NCI-H1417 (cell line): Measurements from ENCODE around the gene ZIC4.

ENCODE experiments used
- DNase-seq, 3 experiments: peaks; one replicate each; lab custom pipeline; 2025; lab: John Stamatoyannopoulos, UW

The ZIC4 gene

DNA sequence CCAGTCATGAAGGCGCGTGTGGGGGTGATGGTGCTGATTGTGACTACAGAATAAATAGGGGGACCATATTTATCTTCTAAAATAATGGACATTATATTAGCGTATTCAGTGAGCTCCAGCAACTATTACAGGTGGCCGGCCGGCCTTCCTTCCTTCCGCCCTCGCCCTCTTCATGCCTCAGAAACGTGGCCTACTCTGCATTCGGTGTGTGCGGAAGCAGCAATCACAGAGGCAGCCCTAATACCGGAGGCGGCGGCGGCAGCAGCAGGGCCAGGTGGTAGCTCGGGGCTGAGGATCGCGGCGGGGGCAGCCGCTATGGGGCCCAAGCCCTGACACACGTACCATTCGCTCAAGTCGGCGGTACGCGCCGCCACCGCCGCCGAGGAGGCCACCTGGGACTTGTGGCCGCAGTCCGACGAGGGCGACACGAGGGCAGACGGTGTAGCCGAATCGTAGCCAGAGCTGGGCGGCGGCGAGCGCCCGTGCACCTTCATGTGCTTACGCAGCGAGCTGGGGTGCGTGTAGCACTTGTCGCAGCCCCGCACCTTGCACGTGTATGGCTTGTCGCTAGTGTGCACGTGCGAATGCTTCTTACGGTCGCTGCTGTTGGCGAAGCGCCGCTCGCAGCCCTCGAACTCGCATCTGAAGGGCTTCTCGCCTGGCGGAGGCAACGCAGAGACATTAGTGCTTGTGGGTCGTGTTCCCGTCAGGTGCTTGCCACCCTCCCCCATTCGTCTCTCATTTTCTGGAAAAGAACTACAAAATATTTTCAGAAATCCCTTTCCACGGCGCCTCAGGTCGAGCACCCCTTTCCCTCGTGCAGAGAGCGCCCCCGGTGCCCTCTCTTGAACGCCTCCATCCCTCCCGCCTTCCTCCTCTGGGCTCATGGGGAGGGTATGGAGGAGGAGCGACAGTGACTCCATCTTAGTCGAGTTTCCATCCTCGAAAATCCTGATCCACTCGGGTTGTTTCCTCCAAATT, 15.5 kb downstream of the ZIC4 start:
- DNase-seq: no peak

DNA sequence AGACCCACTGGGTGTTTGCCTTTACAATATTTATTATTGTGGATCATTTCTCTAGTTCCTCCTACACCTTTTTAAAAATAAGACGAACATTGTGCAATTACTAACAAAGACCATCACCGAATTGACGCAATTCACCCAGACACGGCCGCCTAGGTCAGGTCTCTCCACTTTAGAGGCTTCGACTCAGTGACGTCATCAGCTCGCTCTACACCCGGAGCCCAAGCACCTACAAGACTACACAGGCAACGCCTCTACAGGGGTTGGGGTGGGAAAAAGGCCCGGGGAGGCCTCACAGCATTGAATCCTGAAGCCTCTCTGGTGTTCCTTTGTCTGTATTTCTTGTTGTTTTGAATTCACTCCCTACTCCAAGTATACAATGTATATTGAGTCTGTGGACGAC, 16.6 kb downstream of the ZIC4 start:
- no peak for DNase-seq

- DNase-seq: no peak
These were observed 17.4 kb downstream of the ZIC4 start for GRCh38 chr3:147388700-147389580.

GRCh38 chr3:147387885-147388699, 18.3 kb downstream of the ZIC4 start:
- DNase-seq: no peak

DNA sequence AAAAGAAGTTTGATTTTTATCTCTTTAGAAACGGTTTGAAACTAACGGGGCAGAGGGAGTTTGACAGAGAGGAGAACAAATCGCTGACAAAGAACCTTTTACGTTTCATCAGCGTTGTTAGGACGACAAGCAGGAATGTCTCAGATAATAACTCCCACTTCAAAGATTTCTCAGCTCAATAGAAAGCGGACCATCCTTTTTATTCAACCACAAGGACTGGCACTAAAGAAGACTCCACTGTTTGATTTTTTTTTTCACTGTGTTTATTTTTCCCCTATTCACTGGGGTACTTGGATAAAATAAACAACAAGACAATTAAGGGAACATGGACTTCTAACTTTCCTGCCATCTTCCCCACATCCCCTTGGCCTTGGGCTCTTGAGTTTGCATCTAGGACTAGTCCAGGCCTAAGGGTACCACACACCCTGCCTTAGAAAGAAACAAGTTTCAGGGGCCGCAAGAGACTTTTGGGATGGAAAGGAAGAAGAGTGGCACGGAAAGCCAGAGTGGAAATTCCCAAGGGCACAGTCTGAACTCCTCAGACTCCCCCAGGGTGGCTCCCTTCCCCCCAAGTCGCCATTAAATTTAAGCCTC, 19.0 kb downstream of the ZIC4 start:
- no peak for DNase-seq

DNA sequence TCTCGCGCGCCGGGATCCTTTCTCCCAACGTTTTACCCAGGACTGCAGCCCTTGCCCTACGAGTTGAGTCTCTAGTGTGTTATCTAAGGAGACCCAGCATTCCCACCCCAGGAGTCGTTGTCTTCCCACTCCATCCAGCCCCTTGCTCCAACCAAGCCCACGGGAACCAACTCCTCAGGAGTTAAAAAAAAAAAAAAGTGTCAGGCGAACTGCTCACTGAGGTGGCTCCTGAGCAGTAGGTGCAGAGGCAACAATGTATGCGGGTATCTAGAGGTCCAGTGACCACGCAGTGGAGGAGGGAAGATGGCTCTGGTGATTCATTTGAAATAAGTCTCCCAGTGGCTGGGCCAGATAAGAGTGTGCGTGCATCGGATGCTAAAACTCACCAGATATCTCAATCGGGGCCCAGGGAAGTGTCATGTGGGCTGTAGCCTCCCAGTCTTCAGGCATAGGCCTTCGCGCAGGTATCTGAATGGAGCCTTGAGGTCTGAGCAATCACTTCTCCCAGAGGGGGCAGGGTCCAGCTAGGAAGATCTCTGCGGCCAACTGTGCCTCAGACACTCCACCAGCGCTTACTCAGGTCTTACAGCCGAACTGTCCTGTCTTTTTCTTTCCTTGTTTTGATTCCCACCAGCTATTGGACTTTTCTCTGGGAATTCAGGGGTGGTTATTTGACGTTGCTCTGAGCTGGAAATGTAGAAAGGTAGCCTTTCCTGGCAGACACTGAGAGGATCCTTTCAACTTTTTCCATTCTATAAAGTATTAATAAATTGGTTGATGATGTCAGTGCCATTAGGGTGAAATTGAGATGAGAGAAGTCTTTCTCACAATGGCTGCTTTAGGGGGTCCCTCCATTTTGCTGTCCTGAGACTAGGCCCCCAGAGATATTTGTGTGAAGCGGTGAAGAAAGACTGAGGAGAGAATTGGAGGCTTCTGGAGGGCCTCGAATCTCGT, 21.0 kb downstream of the ZIC4 start:
- DNase-seq: no peak

- DNase-seq: no peak
These were observed 21.9 kb downstream of the ZIC4 start for GRCh38 chr3:147384210-147385058.

- DNase-seq: no peak
These were observed 22.7 kb downstream of the ZIC4 start for GRCh38 chr3:147383617-147384016.

DNA sequence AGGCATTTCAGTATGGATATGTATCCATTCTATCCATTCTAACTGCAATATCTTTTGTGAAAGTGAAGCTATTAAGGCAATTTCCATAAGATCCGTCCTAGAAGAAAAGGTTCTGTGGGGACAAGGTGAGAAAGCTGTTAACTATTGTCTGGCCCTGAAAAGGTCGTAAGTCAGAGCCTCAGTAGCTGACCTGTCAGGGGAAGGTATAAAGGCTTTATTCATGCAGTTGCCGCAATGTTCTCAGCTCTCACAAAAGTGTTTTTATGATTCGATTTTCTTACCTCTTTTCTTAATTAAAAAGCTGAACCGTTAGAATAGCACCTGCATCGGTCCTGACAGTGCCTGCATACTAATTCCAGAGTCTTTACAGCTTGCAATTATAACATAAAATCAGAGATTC, 24.7 kb downstream of the ZIC4 start:
- no peak for DNase-seq

GRCh38 chr3:147380977-147381376, 25.4 kb downstream of the ZIC4 start:
- DNase-seq: no peak

GRCh38 chr3:147380387-147380951, 25.9 kb downstream of the ZIC4 start:
- no peak for DNase-seq

GRCh38 chr3:147379651-147380050, 26.7 kb downstream of the ZIC4 start:
- no peak for DNase-seq

DNA sequence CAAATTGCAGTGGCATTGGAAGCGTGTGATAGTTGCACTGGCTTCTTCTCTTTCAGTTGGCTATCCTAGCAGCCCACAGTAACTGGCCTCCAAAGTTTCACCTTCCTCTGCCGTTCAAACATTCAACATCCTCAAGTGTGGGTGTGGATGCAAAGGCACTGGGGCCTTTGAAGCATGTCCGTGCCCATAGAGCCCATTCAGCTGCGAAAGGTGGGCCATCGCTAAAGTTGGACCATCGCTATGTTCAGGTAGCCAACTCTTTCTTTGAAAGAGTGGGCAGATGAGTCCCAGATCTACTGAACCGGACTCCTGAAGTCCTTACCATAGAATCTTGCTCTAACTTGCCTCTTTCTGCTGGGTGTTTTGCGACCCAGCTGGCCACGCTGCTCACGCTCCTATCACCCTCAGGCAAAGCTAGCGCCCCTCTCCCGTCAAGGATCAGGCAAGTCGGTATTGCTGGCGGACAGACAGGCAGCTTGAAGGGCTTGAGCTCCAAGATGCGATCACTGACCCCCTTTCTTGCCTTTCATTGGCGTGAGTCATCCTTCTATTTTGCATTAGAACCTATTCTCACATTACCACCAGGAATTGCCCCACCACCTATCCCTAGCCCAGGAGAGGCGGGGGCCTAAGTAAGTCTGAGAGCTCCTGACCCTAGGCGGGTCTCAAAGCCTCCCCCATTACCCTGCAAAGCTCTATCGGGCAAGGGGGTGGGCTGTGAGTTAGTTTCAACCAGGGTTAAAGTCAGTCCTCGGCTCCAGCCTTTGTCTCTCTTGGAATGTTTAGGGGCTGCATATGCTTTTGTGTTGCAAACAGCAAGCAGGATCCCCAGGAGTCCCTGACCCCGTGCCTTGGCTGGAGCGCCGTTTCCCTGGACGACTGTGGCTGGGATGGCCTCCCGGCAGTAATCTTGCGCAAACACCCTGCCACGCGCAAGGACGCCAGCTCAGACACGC, 28.7 kb downstream of the ZIC4 start:
- no peak for DNase-seq

DNA sequence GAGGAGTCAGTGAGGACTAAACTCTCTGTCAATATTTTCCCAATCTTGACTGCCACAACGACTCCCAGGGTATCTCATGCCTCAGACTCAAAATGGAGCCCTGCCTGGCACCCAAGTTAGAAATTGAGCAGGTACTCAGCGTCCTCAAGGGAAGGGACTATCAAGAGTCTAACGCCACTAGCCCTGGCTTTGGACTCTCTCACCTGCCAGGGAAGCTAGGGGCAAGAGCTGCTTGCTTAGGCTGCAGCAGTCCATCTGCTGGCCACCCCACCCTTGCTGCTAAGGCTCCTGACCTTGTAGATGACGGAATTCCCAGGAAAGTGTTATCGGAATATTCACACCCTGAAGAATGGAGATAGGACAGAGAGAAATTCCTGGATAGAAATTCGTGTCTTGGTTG, 33.0 kb downstream of the ZIC4 start:
- no peak for DNase-seq

GRCh38 chr3:147372525-147373027, 33.8 kb downstream of the ZIC4 start:
- no peak for DNase-seq

GRCh38 chr3:147371771-147372340, 34.5 kb downstream of the ZIC4 start:
- DNase-seq: no peak

GRCh38 chr3:147371140-147371539, 35.2 kb downstream of the ZIC4 start:
- no peak for DNase-seq
